ENCODE results near the gene C19orf73.

- TF ChIP-seq CTCF (IDR thresholded peaks at IDR 0.05) = no peak
- no peak for TF ChIP-seq POLR2A (IDR thresholded peaks at IDR 0.05)
These were observed 14.9 kb upstream of the C19orf73 start for GRCh38 chr19:49133621-49134454.
